ENCODE measurements around the gene ZNF528.
A peak's percentile ranks its signal among the peaks of the same experiment; 100 is the strongest.

Gene ZNF528

GRCh38 chr19:52398081-52398441 lies 412 bp downstream of the ZNF528 start:
- TF ChIP-seq, protein P1, sequence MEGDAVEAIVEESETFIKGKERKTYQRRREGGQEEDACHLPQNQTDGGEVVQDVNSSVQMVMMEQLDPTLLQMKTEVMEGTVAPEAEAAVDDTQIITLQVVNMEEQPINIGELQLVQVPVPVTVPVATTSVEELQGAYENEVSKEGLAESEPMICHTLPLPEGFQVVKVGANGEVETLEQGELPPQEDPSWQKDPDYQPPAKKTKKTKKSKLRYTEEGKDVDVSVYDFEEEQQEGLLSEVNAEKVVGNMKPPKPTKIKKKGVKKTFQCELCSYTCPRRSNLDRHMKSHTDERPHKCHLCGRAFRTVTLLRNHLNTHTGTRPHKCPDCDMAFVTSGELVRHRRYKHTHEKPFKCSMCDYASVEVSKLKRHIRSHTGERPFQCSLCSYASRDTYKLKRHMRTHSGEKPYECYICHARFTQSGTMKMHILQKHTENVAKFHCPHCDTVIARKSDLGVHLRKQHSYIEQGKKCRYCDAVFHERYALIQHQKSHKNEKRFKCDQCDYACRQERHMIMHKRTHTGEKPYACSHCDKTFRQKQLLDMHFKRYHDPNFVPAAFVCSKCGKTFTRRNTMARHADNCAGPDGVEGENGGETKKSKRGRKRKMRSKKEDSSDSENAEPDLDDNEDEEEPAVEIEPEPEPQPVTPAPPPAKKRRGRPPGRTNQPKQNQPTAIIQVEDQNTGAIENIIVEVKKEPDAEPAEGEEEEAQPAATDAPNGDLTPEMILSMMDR (IDR thresholded peaks at IDR 0.05; ENCODE audit: low read depth, low read length): no peak
- TF ChIP-seq, protein P2, sequence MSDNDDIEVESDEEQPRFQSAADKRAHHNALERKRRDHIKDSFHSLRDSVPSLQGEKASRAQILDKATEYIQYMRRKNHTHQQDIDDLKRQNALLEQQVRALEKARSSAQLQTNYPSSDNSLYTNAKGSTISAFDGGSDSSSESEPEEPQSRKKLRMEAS (IDR thresholded peaks at IDR 0.05; ENCODE audit: low read depth, low read length): no peak
- no peak for TF ChIP-seq MYC (IDR thresholded peaks at IDR 0.05; ENCODE audit: low read depth, low read length)
- no peak for TF ChIP-seq POLR2A (IDR thresholded peaks at IDR 0.05; ENCODE audit: extremely low read depth, insufficient read length)
- no peak for DNase-seq (ENCODE audit: low read depth)
- peak overlapping the region; percentile 81 for H3K4me3 ChIP-seq (ENCODE audit: low read depth, low read length)

- TF ChIP-seq, protein P1 (IDR thresholded peaks at IDR 0.05; ENCODE audit: low read depth, low read length): no peak
- TF ChIP-seq, protein P2 (IDR thresholded peaks at IDR 0.05; ENCODE audit: low read depth, low read length): no peak
- TF ChIP-seq POLR2A (IDR thresholded peaks at IDR 0.05; ENCODE audit: extremely low read depth, insufficient read length): no peak
- TF ChIP-seq MYC (IDR thresholded peaks at IDR 0.05; ENCODE audit: low read depth, low read length): no peak
- no peak overlapping the region for H3K4me3 ChIP-seq (ENCODE audit: low read depth, low read length)
- no peak for DNase-seq (ENCODE audit: low read depth)
Observed at GRCh38 chr19:52410276-52410675, 12.6 kb downstream of the ZNF528 start.

DNA sequence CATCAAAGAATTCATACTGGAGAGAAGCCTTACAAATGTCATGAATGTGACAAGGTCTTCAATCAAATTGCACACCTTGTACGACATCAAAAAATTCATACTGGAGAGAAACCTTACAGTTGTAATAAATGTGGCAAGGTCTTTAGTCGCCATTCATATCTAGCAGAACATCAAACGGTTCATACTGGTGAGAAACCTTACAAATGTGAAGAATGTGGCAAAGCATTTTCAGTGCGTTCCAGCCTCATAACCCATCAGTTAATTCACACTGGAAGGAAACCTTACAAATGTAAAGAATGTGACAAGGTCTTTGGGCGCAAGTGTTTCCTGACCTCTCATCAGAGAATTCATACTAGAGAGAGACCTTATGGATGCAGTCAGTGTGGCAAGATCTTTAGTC lies 18.1 kb downstream of the ZNF528 start:
- H3K4me3 ChIP-seq (ENCODE audit: low read depth, low read length): no peak overlapping the region
- no peak for DNase-seq (ENCODE audit: low read depth)
- no peak for TF ChIP-seq POLR2A (IDR thresholded peaks at IDR 0.05; ENCODE audit: extremely low read depth, insufficient read length)
- TF ChIP-seq MYC (IDR thresholded peaks at IDR 0.05; ENCODE audit: low read depth, low read length): no peak
- TF ChIP-seq, protein P1 (IDR thresholded peaks at IDR 0.05; ENCODE audit: low read depth, low read length): no peak
- TF ChIP-seq, protein P2 (IDR thresholded peaks at IDR 0.05; ENCODE audit: low read depth, low read length): no peak

DNA sequence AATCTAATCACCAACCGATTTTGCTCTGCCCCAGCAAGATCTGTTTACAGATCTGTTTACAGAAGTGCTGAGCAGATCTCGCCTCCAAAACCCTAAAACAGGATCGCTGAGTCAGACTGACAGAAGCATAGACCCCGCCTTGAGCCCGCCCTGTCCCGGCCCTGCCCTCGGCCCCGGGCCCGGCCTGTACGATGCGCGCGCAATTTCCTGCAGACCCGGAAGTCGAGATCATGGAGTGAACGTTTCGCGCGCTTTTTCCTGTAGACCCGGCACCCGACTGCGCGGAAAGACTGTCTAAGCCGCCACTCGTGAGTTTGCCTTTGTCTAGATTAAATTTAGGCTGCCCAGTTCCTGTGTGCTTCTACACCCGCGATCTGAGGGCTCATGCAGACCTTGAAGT lies 31.3 kb downstream of the ZNF528 start, which contains the start of gene ZNF534:
Gene ZNF534, plus strand, starts transcription at position 212 of the 400 bp plus-strand sequence. CDS start 2,327 bp downstream, outside the sequence.
- DNase-seq (ENCODE audit: low read depth): no peak
- TF ChIP-seq POLR2A (IDR thresholded peaks at IDR 0.05; ENCODE audit: extremely low read depth, insufficient read length) (no peak), MYC (IDR thresholded peaks at IDR 0.05; ENCODE audit: low read depth, low read length) (no peak)
- TF ChIP-seq, protein P2 (IDR thresholded peaks at IDR 0.05; ENCODE audit: low read depth, low read length): no peak
- TF ChIP-seq, protein P1 (IDR thresholded peaks at IDR 0.05; ENCODE audit: low read depth, low read length): no peak
- H3K4me3 ChIP-seq (ENCODE audit: low read depth, low read length): no peak within 1 kb of the TSS

- H3K4me3 ChIP-seq (ENCODE audit: low read depth, low read length): no peak overlapping the region
- DNase-seq (ENCODE audit: low read depth): no peak
- TF ChIP-seq POLR2A (IDR thresholded peaks at IDR 0.05; ENCODE audit: extremely low read depth, insufficient read length) (no peak), MYC (IDR thresholded peaks at IDR 0.05; ENCODE audit: low read depth, low read length) (no peak)
- TF ChIP-seq, protein P2 (IDR thresholded peaks at IDR 0.05; ENCODE audit: low read depth, low read length): no peak
- TF ChIP-seq, protein P1 (IDR thresholded peaks at IDR 0.05; ENCODE audit: low read depth, low read length): no peak
Observed at GRCh38 chr19:52442179-52442578, 44.5 kb downstream of the ZNF528 start.
